Retinal pigment epithelial cell (primary cell): Measurements from ENCODE around the gene CMTM8.

Experiments
- DNase-seq: peaks from one replicate; pipeline ENCODE4 v3.0.0-alpha.2; 2010; ENCODE audit warnings: low read depth
- H3K4me3 ChIP-seq: 2 replicates; pipeline ENCODE4 v1.5.1; 2011; ENCODE audit warnings: mild to moderate bottlenecking, low read length, control low read depth, moderate library complexity
- CTCF ChIP-seq: conservative IDR thresholded peaks from 2 replicates; pipeline ENCODE4 v1.5.1; 2011; ENCODE audit warnings: low read depth, low read length, control low read depth, inconsistent platforms

CMTM8 gene

GRCh38 chr3:32245200-32245599 lies 6.7 kb downstream of the CMTM8 start:
- TF ChIP-seq CTCF, result no peak
- no peak overlapping the region for H3K4me3 ChIP-seq
- no peak for DNase-seq

GRCh38 chr3:32246079-32246675 lies 7.7 kb downstream of the CMTM8 start:
- no peak overlapping the region for H3K4me3 ChIP-seq
- no peak for DNase-seq
- no peak for TF ChIP-seq CTCF

GRCh38 chr3:32249184-32249782 lies 10.8 kb downstream of the CMTM8 start:
- H3K4me3 ChIP-seq, result no peak overlapping the region
- DNase-seq, result peak; percentile 79
- no peak for TF ChIP-seq CTCF

- DNase-seq, result no peak
These were observed 15.8 kb downstream of the CMTM8 start for GRCh38 chr3:32254268-32254667.

GRCh38 chr3:32255345-32255744 lies 16.9 kb downstream of the CMTM8 start:
- no peak for DNase-seq
- H3K4me3 ChIP-seq, result no peak overlapping the region
- no peak for TF ChIP-seq CTCF

More at GRCh38 chr3:32254268-32254667, 15.8 kb downstream of the CMTM8 start:
- TF ChIP-seq CTCF, result no peak
- no peak overlapping the region for H3K4me3 ChIP-seq

GRCh38 chr3:32256206-32256605 lies 17.7 kb downstream of the CMTM8 start:
- TF ChIP-seq CTCF, result no peak
- H3K4me3 ChIP-seq, result no peak overlapping the region
- DNase-seq, result no peak

- no peak for TF ChIP-seq CTCF
- H3K4me3 ChIP-seq, result no peak overlapping the region
- DNase-seq, result no peak
These were observed 18.6 kb downstream of the CMTM8 start for GRCh38 chr3:32257042-32257441.
